Mammary epithelial cell (primary cell): ENCODE measurements around the gene KCNA2.

ENCODE experiments used
- CTCF ChIP-seq, 2 donors: IDR thresholded peaks in 1 of 2; conservative IDR thresholded peaks in 1 of 2; 2 replicates each; pipeline ENCODE4 v1.5.1; 2011 to 2012; ENCODE audit warnings: inconsistent platforms in 2 of 2, low read length in 2 of 2, mild to moderate bottlenecking in 2 of 2, control low read depth in 1 of 2, low read depth in 1 of 2; ENCODE audit not compliant: insufficient read depth in 1 of 2; ENCODE audit errors: extremely low read depth in 1 of 2
- EZH2 ChIP-seq: IDR thresholded peaks from 2 replicates; pipeline ENCODE4 v1.6.1; 2012; ENCODE audit warnings: low read length, inconsistent platforms, borderline replicate concordance

GRCh38 chr1:110594456-110595352 lies 11.5 kb downstream of the KCNA2 start:
- TF ChIP-seq CTCF (conservative IDR thresholded peaks at IDR 0.05 in 1 of 2, IDR thresholded peaks at IDR 0.05 in 1 of 2; ENCODE audit: extremely low read depth in 1 of 2, insufficient read depth in 1 of 2, low read depth in 1 of 2, low read length in 2 of 2) (no peak), EZH2 (no peak)
